Neural progenitor cell (in vitro differentiated cells): ENCODE measurements around the gene FOXK2.

Experiments used
- CTCF ChIP-seq: fragments of 200-600 bp; sonication (generic); IDR thresholded peaks from 2 replicates; pipeline ENCODE4 v1.5.1; 2017; ENCODE audit warnings: antibody characterized with exemption, mild to moderate bottlenecking
- EZH2 ChIP-seq: fragments of 200-600 bp; sonication (generic); IDR thresholded peaks from 2 replicates; pipeline ENCODE4 v1.6.1; 2017; ENCODE audit warnings: antibody characterized with exemption, mild to moderate bottlenecking, moderate library complexity

GRCh38 chr17:82494236-82495055 lies 25.1 kb upstream of the FOXK2 start:
- TF ChIP-seq CTCF, result peak; percentile 98
- no peak for TF ChIP-seq EZH2
